Karpas-422 (cell line): ENCODE results near the gene CASK. TPM values are rescaled to one million over a fixed set of nuclear protein-coding genes. Genes with fewer than 3 reads are reported as not detected.
A peak's percentile ranks its signal among the peaks of the same experiment; 100 is the strongest.

ENCODE experiments used
- DNase-seq: peaks from one replicate; pipeline ENCODE4 v3.0.0-alpha.2; 2015
- H2AFZ ChIP-seq: fragments of 200-600 bp; sonication (generic); 2 replicates; pipeline ENCODE4 v1.6.1; 2014; ENCODE audit warnings: antibody characterized with exemption, low read length, mixed read lengths
- H3K27ac ChIP-seq: fragments of 200-600 bp; sonication (generic); 2 replicates; pipeline ENCODE4 v1.5.1; 2014; ENCODE audit warnings: mild to moderate bottlenecking, low read length, moderate library complexity
- H3K27me3 ChIP-seq: fragments of 200-600 bp; sonication (generic); 2 replicates; pipeline ENCODE4 v1.6.1; 2014; ENCODE audit warnings: low read length, mixed read lengths
- H3K36me3 ChIP-seq: fragments of 200-600 bp; sonication (generic); 2 replicates; pipeline ENCODE4 v1.6.1; 2014; ENCODE audit warnings: low read length, mixed read lengths; ENCODE audit not compliant: insufficient read depth
- H3K4me1 ChIP-seq: fragments of 200-600 bp; sonication (generic); 2 replicates; pipeline ENCODE4 v1.6.1; 2014; ENCODE audit warnings: mild to moderate bottlenecking, low read length, mixed read lengths
- H3K4me2 ChIP-seq: fragments of 200-600 bp; sonication (generic); 2 replicates; pipeline ENCODE4 v1.6.1; 2014; ENCODE audit warnings: low read length, low read depth, mild to moderate bottlenecking; ENCODE audit not compliant: poor library complexity, severe bottlenecking
- H3K4me3 ChIP-seq: fragments of 200-600 bp; sonication (generic); 2 replicates; pipeline ENCODE4 v1.5.1; 2014; ENCODE audit warnings: mild to moderate bottlenecking, antibody characterized with exemption, low read length, mixed read lengths
- H3K79me2 ChIP-seq: fragments of 200-600 bp; sonication (generic); 2 replicates; pipeline ENCODE4 v1.6.1; 2014; ENCODE audit warnings: mild to moderate bottlenecking, low read length, mixed read lengths
- H3K9ac ChIP-seq: fragments of 200-600 bp; sonication (generic); 2 replicates; pipeline ENCODE4 v1.6.0; 2014; ENCODE audit warnings: low read length
- H3K9me2 ChIP-seq: fragments of 200-600 bp; sonication (generic), shearing (Covaris generic); replicated peaks from 2 replicates; pipeline ENCODE4 v1.6.0; 2014; ENCODE audit warnings: mild to moderate bottlenecking, low read length, moderate library complexity; ENCODE audit not compliant: insufficient read depth
- H3K9me3 ChIP-seq: fragments of 300-700, 200-600 bp; sonication (generic); 2 replicates; pipeline ENCODE4 v1.6.1; 2014; ENCODE audit warnings: low read length, mixed read lengths
- H4K20me1 ChIP-seq: fragments of 200-600 bp; sonication (generic); 2 replicates; pipeline ENCODE4 v1.6.1; 2014; ENCODE audit warnings: mild to moderate bottlenecking, antibody characterized with exemption, low read length, low read depth; ENCODE audit not compliant: insufficient read depth
- total RNA-seq: library from RNA; depleted of rRNA; stranded (reverse); fragments of >200 nt; shearing (Covaris generic); gene quantifications from 2 replicates; pipeline ENCODE4 v1.2.3, GENCODE V29; 2014; ENCODE audit warnings: low replicate concordance

CASK gene
- total RNA-seq, 1 experiment from 2014 or later, result not detected

GRCh38 chrX:41705680-41706374 is 217.5 kb downstream of the CASK start:
- H3K79me2 ChIP-seq, result no peaks in the 10 kb centered on the region
- H2AFZ ChIP-seq, result no peak overlapping the region
- H3K4me3 ChIP-seq, result no peak overlapping the region
- H3K36me3 ChIP-seq, result no peaks in the 10 kb centered on the region
- peaks cover 11% of the 10 kb centered on the region for H3K4me1 ChIP-seq
- no peaks in the 10 kb centered on the region for H3K9me3 ChIP-seq
- DNase-seq, result peak; percentile 53
- no peak overlapping the region for H3K9ac ChIP-seq
- H3K27me3 ChIP-seq, result no peaks in the 10 kb centered on the region
- H4K20me1 ChIP-seq, result no peaks in the 10 kb centered on the region
- H3K9me2 ChIP-seq, result no peaks in the 10 kb centered on the region
- peak overlapping the region; percentile 25; the same call in 1 of the 2 replicates for H3K27ac ChIP-seq
- H3K4me2 ChIP-seq, result peak overlapping the region; percentile 6

GRCh38 chrX:41705042-41705441 is 218.3 kb downstream of the CASK start:
- no peak overlapping the region for H3K4me2 ChIP-seq
- DNase-seq, result no peak
- no peaks in the 10 kb centered on the region for H3K9me2 ChIP-seq
- no peaks in the 10 kb centered on the region for H3K36me3 ChIP-seq
- no peak overlapping the region for H3K9ac ChIP-seq
- no peak overlapping the region for H3K27ac ChIP-seq
- no peaks in the 10 kb centered on the region for H3K79me2 ChIP-seq
- H3K27me3 ChIP-seq, result no peaks in the 10 kb centered on the region
- H3K4me3 ChIP-seq, result no peak overlapping the region
- peaks cover 11% of the 10 kb centered on the region for H3K4me1 ChIP-seq
- H2AFZ ChIP-seq, result no peak overlapping the region
- no peaks in the 10 kb centered on the region for H4K20me1 ChIP-seq
- no peaks in the 10 kb centered on the region for H3K9me3 ChIP-seq

DNA sequence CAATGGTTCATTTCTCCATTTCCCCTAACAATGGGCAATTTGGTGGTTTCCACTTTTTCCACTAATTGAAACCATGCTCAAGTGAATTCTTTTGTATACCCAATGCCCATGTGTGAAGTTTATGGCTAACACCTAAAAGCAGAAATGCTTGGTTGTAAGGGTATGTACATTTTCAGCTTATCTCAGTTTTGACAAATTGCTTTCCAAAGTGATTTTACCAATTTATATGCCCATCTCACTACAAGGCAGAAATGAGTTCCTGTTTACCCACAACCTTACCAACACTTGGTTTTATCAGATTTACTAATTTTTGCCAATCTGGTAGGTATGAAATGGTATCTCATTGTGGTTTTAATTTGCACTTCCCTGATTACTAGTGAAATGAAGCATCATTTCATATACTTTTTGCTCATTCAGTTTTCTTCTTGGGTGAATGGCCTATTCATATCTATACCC is 219.8 kb downstream of the CASK start:
- Histone ChIP-seq H3K4me3 (no peak overlapping the region), H3K79me2 (no peaks in the 10 kb centered on the region), H4K20me1 (no peaks in the 10 kb centered on the region), H3K27me3 (no peaks in the 10 kb centered on the region), H3K4me1 (peaks cover 11% of the 10 kb centered on the region), H3K9ac (no peak overlapping the region), H3K36me3 (no peaks in the 10 kb centered on the region), H2AFZ (no peak overlapping the region), H3K9me2 (no peaks in the 10 kb centered on the region), H3K4me2 (no peak overlapping the region), H3K27ac (no peak overlapping the region), H3K9me3 (no peaks in the 10 kb centered on the region)
- no peak for DNase-seq

DNA sequence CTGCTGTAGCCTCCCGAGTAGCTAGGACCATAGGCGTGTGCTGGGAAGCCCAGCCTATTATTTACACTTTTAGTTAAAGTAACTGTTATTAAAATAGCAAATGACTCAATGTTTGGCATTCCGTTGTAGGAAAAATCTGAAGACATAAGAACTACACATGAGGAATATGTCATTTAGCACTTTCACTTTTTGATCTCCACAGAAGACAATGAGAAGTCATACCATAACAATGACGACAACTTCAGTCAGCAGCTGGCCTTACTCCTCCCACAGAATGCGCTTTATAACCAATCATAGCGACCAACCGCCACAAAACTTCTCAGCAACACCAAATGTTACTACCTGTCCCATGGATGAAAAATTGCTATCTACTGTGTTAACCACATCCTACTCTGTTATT is 227.9 kb downstream of the CASK start:
- no peak overlapping the region for H3K4me2 ChIP-seq
- H3K9me3 ChIP-seq, result no peaks in the 10 kb centered on the region
- no peaks in the 10 kb centered on the region for H3K27me3 ChIP-seq
- H3K79me2 ChIP-seq, result no peaks in the 10 kb centered on the region
- H3K4me3 ChIP-seq, result no peak overlapping the region
- H3K9me2 ChIP-seq, result no peaks in the 10 kb centered on the region
- no peak overlapping the region for H3K9ac ChIP-seq
- H3K27ac ChIP-seq, result no peak overlapping the region
- no peaks in the 10 kb centered on the region for H4K20me1 ChIP-seq
- H3K36me3 ChIP-seq, result no peaks in the 10 kb centered on the region
- H2AFZ ChIP-seq, result no peak overlapping the region
- H3K4me1 ChIP-seq, result no peaks in the 10 kb centered on the region
- DNase-seq, result no peak

DNA sequence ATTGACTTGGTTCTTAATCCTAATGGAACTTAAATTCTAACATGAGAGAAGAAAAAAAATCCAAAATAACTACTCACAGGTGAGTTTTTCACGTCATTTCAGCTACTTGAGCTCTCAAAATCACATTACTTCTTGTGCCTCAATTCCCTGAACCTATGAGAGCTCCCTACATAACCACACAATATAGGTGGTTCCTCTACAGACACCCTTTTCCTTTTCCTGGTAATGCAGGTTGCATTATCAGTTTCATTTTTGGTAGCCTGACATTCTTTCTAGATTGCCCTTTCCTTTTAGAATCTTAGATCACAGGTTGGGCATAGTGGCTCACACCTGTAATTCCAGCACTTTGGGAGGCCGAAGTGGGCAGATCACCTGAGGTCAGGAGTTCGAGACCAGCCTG is 230.3 kb downstream of the CASK start:
- Histone ChIP-seq H3K4me2 (no peak overlapping the region), H3K36me3 (no peaks in the 10 kb centered on the region), H3K9ac (no peak overlapping the region), H3K9me3 (no peaks in the 10 kb centered on the region), H2AFZ (no peak overlapping the region), H3K9me2 (no peaks in the 10 kb centered on the region), H4K20me1 (no peaks in the 10 kb centered on the region), H3K4me1 (no peaks in the 10 kb centered on the region), H3K79me2 (no peaks in the 10 kb centered on the region), H3K4me3 (no peak overlapping the region), H3K27ac (no peak overlapping the region), H3K27me3 (no peaks in the 10 kb centered on the region)
- no peak for DNase-seq

DNA sequence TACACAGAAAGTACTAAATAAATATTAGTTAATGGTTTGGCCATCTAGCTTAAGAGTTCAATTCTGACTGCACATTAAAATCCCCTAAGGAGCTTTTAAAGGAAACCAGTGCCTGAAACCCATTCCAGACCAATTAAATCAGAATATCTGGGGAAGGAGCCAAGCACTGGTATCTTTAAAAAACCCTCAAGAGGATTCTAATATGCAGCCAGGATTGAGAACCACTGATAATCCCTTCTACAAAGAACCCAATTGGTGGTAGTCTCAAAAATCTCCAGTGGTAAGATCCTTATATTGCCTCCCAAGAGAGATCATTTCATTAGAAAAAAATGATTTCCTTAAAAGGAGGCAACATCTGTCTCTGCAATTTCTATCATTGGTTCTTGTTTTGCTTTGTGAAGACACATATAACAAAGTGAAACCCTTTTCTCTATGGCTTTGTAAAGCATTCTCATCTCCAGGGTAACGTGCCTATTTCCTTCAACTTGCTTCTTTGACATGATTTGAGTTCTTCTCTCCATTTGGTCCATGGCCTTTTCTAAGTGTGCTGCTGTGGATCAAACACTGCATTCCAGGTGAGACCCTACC is 231.1 kb downstream of the CASK start:
- no peaks in the 10 kb centered on the region for H3K4me1 ChIP-seq
- no peak overlapping the region for H3K9ac ChIP-seq
- H2AFZ ChIP-seq, result no peak overlapping the region
- no peaks in the 10 kb centered on the region for H4K20me1 ChIP-seq
- H3K79me2 ChIP-seq, result no peaks in the 10 kb centered on the region
- H3K9me2 ChIP-seq, result no peaks in the 10 kb centered on the region
- no peak for DNase-seq
- H3K27ac ChIP-seq, result no peak overlapping the region
- H3K4me2 ChIP-seq, result no peak overlapping the region
- H3K9me3 ChIP-seq, result no peaks in the 10 kb centered on the region
- H3K4me3 ChIP-seq, result no peak overlapping the region
- H3K27me3 ChIP-seq, result no peaks in the 10 kb centered on the region
- H3K36me3 ChIP-seq, result no peaks in the 10 kb centered on the region

GRCh38 chrX:41689711-41690110 is 233.6 kb downstream of the CASK start:
- H3K9ac ChIP-seq, result no peak overlapping the region
- no peaks in the 10 kb centered on the region for H3K79me2 ChIP-seq
- no peaks in the 10 kb centered on the region for H3K9me3 ChIP-seq
- H2AFZ ChIP-seq, result no peak overlapping the region
- H4K20me1 ChIP-seq, result no peaks in the 10 kb centered on the region
- H3K4me1 ChIP-seq, result no peaks in the 10 kb centered on the region
- H3K27ac ChIP-seq, result no peak overlapping the region
- H3K27me3 ChIP-seq, result no peaks in the 10 kb centered on the region
- H3K36me3 ChIP-seq, result no peaks in the 10 kb centered on the region
- no peak for DNase-seq
- H3K4me3 ChIP-seq, result no peak overlapping the region
- no peak overlapping the region for H3K4me2 ChIP-seq
- H3K9me2 ChIP-seq, result no peaks in the 10 kb centered on the region

DNA sequence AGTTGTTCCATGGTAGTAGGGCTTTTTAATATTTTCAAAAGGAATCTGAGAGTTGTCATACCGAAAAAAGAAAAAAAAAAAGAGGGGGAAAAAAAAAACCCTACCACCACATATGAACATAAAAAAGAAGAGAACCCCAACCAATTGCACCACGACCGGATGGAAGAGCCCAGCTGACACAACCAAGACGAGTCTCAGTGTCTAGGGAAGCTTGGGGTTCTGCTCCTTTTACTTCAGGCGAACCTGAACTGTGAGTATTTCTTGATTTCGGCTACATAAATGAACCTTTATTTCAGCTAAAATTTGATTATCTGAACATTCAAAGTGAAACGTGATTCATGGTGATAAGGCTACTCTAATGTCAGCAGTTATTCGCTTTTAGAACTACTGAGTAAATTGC is 234.5 kb downstream of the CASK start, which contains the start of gene GPR34:
Gene GPR34 (plus strand): TSS at position 139 of the 400 bp plus-strand sequence. CDS start 6,661 bp downstream, outside the sequence.
- no peaks in the 10 kb centered on the region for H4K20me1 ChIP-seq
- no peak for DNase-seq
- no peaks in the 10 kb centered on the region for H3K27me3 ChIP-seq
- no peak within 1 kb of the TSS for H2AFZ ChIP-seq
- H3K4me2 ChIP-seq, result no peak within 1 kb of the TSS
- no peaks in the 10 kb centered on the region for H3K79me2 ChIP-seq
- H3K27ac ChIP-seq, result no peak within 1 kb of the TSS
- no peaks in the 10 kb centered on the region for H3K4me1 ChIP-seq
- H3K9ac ChIP-seq, result no peak within 1 kb of the TSS
- no peak within 1 kb of the TSS for H3K4me3 ChIP-seq
- H3K9me2 ChIP-seq, result no peaks in the 10 kb centered on the region
- H3K9me3 ChIP-seq, result no peaks in the 10 kb centered on the region
- H3K36me3 ChIP-seq, result no peaks in the 10 kb centered on the region
